ENCODE data around the gene TOP2A. TPM values are rescaled to one million over a fixed set of nuclear protein-coding genes. Genes with fewer than 3 reads are reported as not detected.

Gene TOP2A
- total and polyA plus RNA-seq, 9 of the 15 experiments (the other 6 are each of a cell fraction or from before 2014, with no cell fraction given) = 133 to 347 (median 259) TPM

GRCh38 chr17:40363111-40363827, 54.4 kb downstream of the TOP2A start (continued):
- no peak for TF ChIP-seq MIER1 (IDR thresholded peaks at IDR 0.05; ENCODE audit: low read depth)
- peak; percentile 81 for TF ChIP-seq MGA (IDR thresholded peaks at IDR 0.05)
- peak; percentile 17; the same call in 1 of the 2 replicates for TF ChIP-seq GATAD2B (IDR thresholded peaks at IDR 0.05; ENCODE audit: borderline replicate concordance)
- TF ChIP-seq, protein P1, sequence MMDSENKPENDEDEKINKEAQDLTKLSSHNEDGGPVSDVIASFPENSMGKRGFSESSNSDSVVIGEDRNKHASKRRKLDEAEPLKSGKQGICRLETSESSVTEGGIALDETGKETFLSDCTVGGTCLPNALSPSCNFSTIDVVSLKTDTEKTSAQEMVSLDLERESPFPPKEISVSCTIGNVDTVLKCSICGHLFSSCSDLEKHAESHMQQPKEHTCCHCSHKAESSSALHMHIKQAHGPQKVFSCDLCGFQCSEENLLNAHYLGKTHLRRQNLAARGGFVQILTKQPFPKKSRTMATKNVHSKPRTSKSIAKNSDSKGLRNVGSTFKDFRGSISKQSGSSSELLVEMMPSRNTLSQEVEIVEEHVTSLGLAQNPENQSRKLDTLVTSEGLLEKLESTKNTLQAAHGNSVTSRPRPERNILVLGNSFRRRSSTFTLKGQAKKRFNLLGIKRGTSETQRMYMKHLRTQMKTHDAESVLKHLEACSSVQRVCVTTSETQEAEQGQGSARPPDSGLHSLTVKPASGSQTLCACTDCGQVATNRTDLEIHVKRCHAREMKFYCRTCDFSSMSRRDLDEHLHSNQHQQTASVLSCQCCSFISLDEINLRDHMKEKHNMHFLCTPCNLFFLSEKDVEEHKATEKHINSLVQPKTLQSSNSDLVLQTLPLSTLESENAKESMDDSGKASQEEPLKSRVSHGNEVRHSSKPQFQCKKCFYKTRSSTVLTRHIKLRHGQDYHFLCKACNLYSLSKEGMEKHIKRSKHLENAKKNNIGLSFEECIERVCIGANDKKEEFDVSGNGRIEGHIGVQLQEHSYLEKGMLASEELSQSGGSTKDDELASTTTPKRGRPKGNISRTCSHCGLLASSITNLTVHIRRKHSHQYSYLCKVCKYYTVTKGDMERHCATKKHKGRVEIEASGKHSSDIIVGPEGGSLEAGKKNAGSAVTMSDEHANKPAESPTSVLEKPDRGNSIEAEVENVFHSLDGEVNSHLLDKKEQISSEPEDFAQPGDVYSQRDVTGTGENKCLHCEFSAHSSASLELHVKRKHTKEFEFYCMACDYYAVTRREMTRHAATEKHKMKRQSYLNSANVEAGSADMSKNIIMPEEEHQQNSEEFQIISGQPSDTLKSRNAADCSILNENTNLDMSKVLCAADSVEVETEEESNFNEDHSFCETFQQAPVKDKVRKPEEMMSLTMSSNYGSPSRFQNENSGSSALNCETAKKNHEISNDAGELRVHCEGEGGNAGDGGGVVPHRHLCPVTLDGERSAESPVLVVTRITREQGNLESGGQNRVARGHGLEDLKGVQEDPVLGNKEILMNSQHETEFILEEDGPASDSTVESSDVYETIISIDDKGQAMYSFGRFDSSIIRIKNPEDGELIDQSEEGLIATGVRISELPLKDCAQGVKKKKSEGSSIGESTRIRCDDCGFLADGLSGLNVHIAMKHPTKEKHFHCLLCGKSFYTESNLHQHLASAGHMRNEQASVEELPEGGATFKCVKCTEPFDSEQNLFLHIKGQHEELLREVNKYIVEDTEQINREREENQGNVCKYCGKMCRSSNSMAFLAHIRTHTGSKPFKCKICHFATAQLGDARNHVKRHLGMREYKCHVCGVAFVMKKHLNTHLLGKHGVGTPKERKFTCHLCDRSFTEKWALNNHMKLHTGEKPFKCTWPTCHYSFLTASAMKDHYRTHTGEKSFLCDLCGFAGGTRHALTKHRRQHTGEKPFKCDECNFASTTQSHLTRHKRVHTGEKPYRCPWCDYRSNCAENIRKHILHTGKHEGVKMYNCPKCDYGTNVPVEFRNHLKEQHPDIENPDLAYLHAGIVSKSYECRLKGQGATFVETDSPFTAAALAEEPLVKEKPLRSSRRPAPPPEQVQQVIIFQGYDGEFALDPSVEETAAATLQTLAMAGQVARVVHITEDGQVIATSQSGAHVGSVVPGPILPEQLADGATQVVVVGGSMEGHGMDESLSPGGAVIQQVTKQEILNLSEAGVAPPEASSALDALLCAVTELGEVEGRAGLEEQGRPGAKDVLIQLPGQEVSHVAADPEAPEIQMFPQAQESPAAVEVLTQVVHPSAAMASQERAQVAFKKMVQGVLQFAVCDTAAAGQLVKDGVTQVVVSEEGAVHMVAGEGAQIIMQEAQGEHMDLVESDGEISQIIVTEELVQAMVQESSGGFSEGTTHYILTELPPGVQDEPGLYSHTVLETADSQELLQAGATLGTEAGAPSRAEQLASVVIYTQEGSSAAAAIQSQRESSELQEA (IDR thresholded peaks at IDR 0.05; ENCODE audit: low read depth) = no peak
- TF ChIP-seq NR1H2 (CRISPR knock-in tag; IDR thresholded peaks at IDR 0.05) = no peak
- peak; percentile 99 for TF ChIP-seq HDAC6 (IDR thresholded peaks at IDR 0.05; ENCODE audit: low read depth, low read length)
- no peak for TF ChIP-seq SRSF3 (IDR thresholded peaks at IDR 0.05; ENCODE audit: insufficient read depth, low read length)
